Measurements from ENCODE around the gene KCNG2. TPM values are rescaled to one million over a fixed set of nuclear protein-coding genes. Genes with fewer than 3 reads are reported as not detected.
A peak's percentile ranks its signal among the peaks of the same experiment; 100 is the strongest.

The KCNG2 gene
- total and polyA plus RNA-seq, 2 of the 13 experiments (the other 11 are each of a cell fraction or from before 2014, with no cell fraction given) = not detected

- peak; percentile 63 for TF ChIP-seq TFE3 (CRISPR knock-in tag; IDR thresholded peaks at IDR 0.05)
- TF ChIP-seq HCFC1 (IDR thresholded peaks at IDR 0.05; ENCODE audit: low read depth, low read length) = no peak
- TF ChIP-seq TAF1 (CRISPR knock-in tag; IDR thresholded peaks at IDR 0.05) = no peak
- no peak for TF ChIP-seq ZSCAN31 (CRISPR knock-in tag; IDR thresholded peaks at IDR 0.05; ENCODE audit: low read depth)
- TF ChIP-seq ZNF816 (CRISPR knock-in tag; IDR thresholded peaks at IDR 0.05; ENCODE audit: borderline replicate concordance) = no peak
- 0 out of 2 replicates have a peak, but pooled peaks have one; percentile 33 for TF ChIP-seq ZNF430 (CRISPR knock-in tag; IDR thresholded peaks at IDR 0.05)
- peak; percentile 45; the same call in 1 of the 2 replicates for TF ChIP-seq SALL1 (CRISPR knock-in tag; IDR thresholded peaks at IDR 0.05)
- TF ChIP-seq ZNF580 (CRISPR knock-in tag; IDR thresholded peaks at IDR 0.05; ENCODE audit: borderline replicate concordance, low read depth) = no peak
- TF ChIP-seq ZNF12 (CRISPR knock-in tag; IDR thresholded peaks at IDR 0.05) = peak; percentile 31; the same call in 1 of the 2 replicates
- TF ChIP-seq BCLAF1 (IDR thresholded peaks at IDR 0.05) = no peak
- 0 out of 2 replicates have a peak, but pooled peaks have one; percentile 21 for TF ChIP-seq GATAD1 (CRISPR knock-in tag; IDR thresholded peaks at IDR 0.05)
- TF ChIP-seq HIVEP1 (CRISPR knock-in tag; IDR thresholded peaks at IDR 0.05) = no peak
- no peak for TF ChIP-seq ATF7 (IDR thresholded peaks at IDR 0.05)
- TF ChIP-seq ATF7 (CRISPR knock-in tag; IDR thresholded peaks at IDR 0.05) = no peak
- TF ChIP-seq ATF4 (CRISPR knock-in tag; IDR thresholded peaks at IDR 0.05) = peak in 1 of 2 experiments; percentile 56; a peak in 2 of 4 replicates
- TF ChIP-seq ZNF138 (CRISPR knock-in tag; IDR thresholded peaks at IDR 0.05; ENCODE audit: low read depth) = no peak
- TF ChIP-seq ZBTB14 (CRISPR knock-in tag; IDR thresholded peaks at IDR 0.05) = no peak
- peak; percentile 68 for TF ChIP-seq RARA (CRISPR knock-in tag; IDR thresholded peaks at IDR 0.05)
- TF ChIP-seq ZNF792 (CRISPR knock-in tag; IDR thresholded peaks at IDR 0.05) = peak; percentile 32; the same call in 1 of the 2 replicates
- TF ChIP-seq PRPF4 (IDR thresholded peaks at IDR 0.05; ENCODE audit: low read depth, low read length, poor library complexity, severe bottlenecking) = no peak
- TF ChIP-seq TFDP1 (CRISPR knock-in tag; IDR thresholded peaks at IDR 0.05; ENCODE audit: borderline replicate concordance) = no peak
- 0 out of 2 replicates have a peak, but pooled peaks have one; percentile 30 for TF ChIP-seq MIER3 (CRISPR knock-in tag; IDR thresholded peaks at IDR 0.05; ENCODE audit: borderline replicate concordance)
- no peak for TF ChIP-seq SIX4 (CRISPR knock-in tag; IDR thresholded peaks at IDR 0.05)
- TF ChIP-seq HNF4A (CRISPR knock-in tag; IDR thresholded peaks at IDR 0.05) = no peak
Measured at GRCh38 chr18:79781331-79781941, 16.3 kb upstream of the KCNG2 start (continued).

Data from HepG2 (cell line).